ENCODE results near the gene SHISA6.

Gene SHISA6

GRCh38 chr17:11441004-11441403 is 200.0 kb downstream of the SHISA6 start:
- DNase-seq (ENCODE audit: low spot score) = no peak
- no peak for TF ChIP-seq CTCF (IDR thresholded peaks at IDR 0.05; ENCODE audit: borderline replicate concordance, control extremely low read depth, extremely low read depth, insufficient read depth, missing control alignments)
- in situ Hi-C loops (cut with MboI; ENCODE audit: low sequenced_read_pairs, unreplicated experiment) = no loop called here

- TF ChIP-seq CTCF (IDR thresholded peaks at IDR 0.05; ENCODE audit: borderline replicate concordance, control extremely low read depth, extremely low read depth, insufficient read depth, missing control alignments) = no peak
Observed at GRCh38 chr17:11446316-11446715, 205.3 kb downstream of the SHISA6 start.

GRCh38 chr17:11454096-11454495 is 213.1 kb downstream of the SHISA6 start:
- no peak for DNase-seq (ENCODE audit: low spot score)
- TF ChIP-seq CTCF (IDR thresholded peaks at IDR 0.05; ENCODE audit: borderline replicate concordance, control extremely low read depth, extremely low read depth, insufficient read depth, missing control alignments) = no peak
- in situ Hi-C loops (cut with MboI; ENCODE audit: low sequenced_read_pairs, unreplicated experiment) = no loop called here

More at GRCh38 chr17:11446316-11446715, 205.3 kb downstream of the SHISA6 start:
- in situ Hi-C loops (cut with MboI; ENCODE audit: low sequenced_read_pairs, unreplicated experiment) = no loop called here
- DNase-seq (ENCODE audit: low spot score) = no peak

GRCh38 chr17:11458279-11458678 is 217.3 kb downstream of the SHISA6 start:
- in situ Hi-C loops (cut with MboI; ENCODE audit: low sequenced_read_pairs, unreplicated experiment) = no loop called here
- TF ChIP-seq CTCF (IDR thresholded peaks at IDR 0.05; ENCODE audit: borderline replicate concordance, control extremely low read depth, extremely low read depth, insufficient read depth, missing control alignments) = no peak
- DNase-seq (ENCODE audit: low spot score) = no peak

- in situ Hi-C loops (cut with MboI; ENCODE audit: low sequenced_read_pairs, unreplicated experiment) = no loop called here
- TF ChIP-seq CTCF (IDR thresholded peaks at IDR 0.05; ENCODE audit: borderline replicate concordance, control extremely low read depth, extremely low read depth, insufficient read depth, missing control alignments) = no peak
- no peak for DNase-seq (ENCODE audit: low spot score)
Observed at GRCh38 chr17:11459861-11460331, 218.9 kb downstream of the SHISA6 start.

- in situ Hi-C loops (cut with MboI; ENCODE audit: low sequenced_read_pairs, unreplicated experiment) = no loop called here
- no peak for DNase-seq (ENCODE audit: low spot score)
- no peak for TF ChIP-seq CTCF (IDR thresholded peaks at IDR 0.05; ENCODE audit: borderline replicate concordance, control extremely low read depth, extremely low read depth, insufficient read depth, missing control alignments)
Observed at GRCh38 chr17:11461993-11462548, 221.1 kb downstream of the SHISA6 start.

All from GM13976 (cell line).